BJ (cell line): ENCODE measurements around the gene CHSY3. TPM values are rescaled to one million over a fixed set of nuclear protein-coding genes. Genes with fewer than 3 reads are reported as not detected.

Experiments used
- CTCF ChIA-PET: fragments of 350-600 bp; formaldehyde crosslinking; extraction: SDS; loops from one replicate; lab custom pipeline; 2021; ENCODE audit warnings: antibody characterized with exemption, inconsistent platforms; lab: Yijun Ruan, JAX
- POLR2A ChIA-PET: fragments of 300-600 bp; sonication (Branson Sonifier 250); formaldehyde crosslinking; extraction: SDS; loops from one replicate; lab custom pipeline; 2021; ENCODE audit warnings: antibody characterized with exemption; lab: Charles Lee
- DNase-seq: peaks from one replicate; pipeline ENCODE4 v3.0.0-alpha.2; 2011; ENCODE audit warnings: low read depth
- H3K27me3 ChIP-seq: 2 replicates; pipeline ENCODE4 v1.6.0; 2011; ENCODE audit warnings: low read length; ENCODE audit not compliant: control insufficient read depth, insufficient read depth
- H3K36me3 ChIP-seq: 2 replicates; pipeline ENCODE4 v1.5.1; 2011; ENCODE audit warnings: low read length; ENCODE audit not compliant: control insufficient read depth, insufficient read depth
- H3K4me3 ChIP-seq: 2 replicates; pipeline ENCODE4 v1.5.1; 2011; ENCODE audit warnings: low read depth, mild to moderate bottlenecking, control low read depth, low read length
- CTCF ChIP-seq: IDR thresholded peaks from 2 replicates; pipeline ENCODE4 v1.5.1; 2011; ENCODE audit warnings: low read depth, mild to moderate bottlenecking, control low read depth, inconsistent platforms, low read length, moderate library complexity; ENCODE audit not compliant: insufficient read depth
- polyA plus RNA-seq: library from polyadenylated mRNA; depleted of rRNA; stranded (reverse); fragments of >200 nt; gene quantifications from 2 replicates; pipeline ENCODE4 v1.2.3, GENCODE V29; 2011

The CHSY3 gene
- polyA plus RNA-seq, 1 experiment: 0.91 TPM

GRCh38 chr5:130074820-130075219 lies 170.6 kb downstream of the CHSY3 start:
- ChIA-PET POLR2A (no interaction called here), CTCF (interaction anchor here (0.6 kb wide), 1 partner anchor 34 kb away, joined by 3 read pairs; no protein-coding TSS in a partner anchor)
- no peak overlapping the region for H3K4me3 ChIP-seq
- H3K36me3 ChIP-seq: no peaks in the 10 kb centered on the region
- no peak for DNase-seq
- no peaks in the 10 kb centered on the region for H3K27me3 ChIP-seq
- no peak for TF ChIP-seq CTCF

GRCh38 chr5:130077007-130077406 lies 172.7 kb downstream of the CHSY3 start:
- no peak for DNase-seq
- no peaks in the 10 kb centered on the region for H3K27me3 ChIP-seq
- no peaks in the 10 kb centered on the region for H3K36me3 ChIP-seq
- ChIA-PET CTCF (no interaction called here), POLR2A (no interaction called here)
- H3K4me3 ChIP-seq: no peak overlapping the region
- 0 out of 2 replicates have a peak, but pooled peaks have one; percentile 2 for TF ChIP-seq CTCF

- Histone ChIP-seq H3K27me3 (no peaks in the 10 kb centered on the region), H3K36me3 (no peaks in the 10 kb centered on the region), H3K4me3 (no peak overlapping the region)
- TF ChIP-seq CTCF: no peak
- POLR2A ChIA-PET: no interaction called here
- no peak for DNase-seq
- CTCF ChIA-PET: interaction anchor here (1.6 kb wide), 1 partner anchor 63 kb away, joined by 4 read pairs; no protein-coding TSS in a partner anchor
These were observed 174.4 kb downstream of the CHSY3 start for GRCh38 chr5:130078661-130079060.

- DNase-seq: no peak
- no peak overlapping the region for H3K4me3 ChIP-seq
- no peak for TF ChIP-seq CTCF
- POLR2A ChIA-PET: no interaction called here
- no peaks in the 10 kb centered on the region for H3K36me3 ChIP-seq
- H3K27me3 ChIP-seq: no peaks in the 10 kb centered on the region
- CTCF ChIA-PET: no interaction called here
These were observed 186.5 kb downstream of the CHSY3 start for GRCh38 chr5:130090569-130091270.

GRCh38 chr5:130092991-130093390 lies 188.7 kb downstream of the CHSY3 start:
- no peaks in the 10 kb centered on the region for H3K36me3 ChIP-seq
- POLR2A ChIA-PET: no interaction called here
- H3K27me3 ChIP-seq: no peaks in the 10 kb centered on the region
- no peak overlapping the region for H3K4me3 ChIP-seq
- DNase-seq: no peak
- TF ChIP-seq CTCF: no peak
- CTCF ChIA-PET: no interaction called here
